Psoas muscle (tissue), 8 donors: ENCODE measurements around the gene ATP8A2. TPM values are rescaled to one million over a fixed set of nuclear protein-coding genes. Genes with fewer than 3 reads are reported as not detected.

Source experiments
- ATAC-seq, 4 donors: fragments of 200-7000 bp; cut with Tn5 transposase; one replicate each; pipeline ENCODE4 v1.9.1; 2020; ENCODE audit warnings: moderate library complexity in 3 of 4, mild to moderate bottlenecking in 2 of 4
- DNase-seq, 2 donors: peaks; one replicate each; pipeline ENCODE4 v3.0.0-alpha.2; 2020
- H3K27ac ChIP-seq: fragments of 200-600 bp; one replicate; pipeline ENCODE4 v1.8.0; 2022
- H3K27me3 ChIP-seq, 3 donors: fragments of 200-600 bp in 1 of 3; one replicate each; pipeline versions ENCODE4 v1.6.1 to v1.8.0; 2013 to 2022; ENCODE audit warnings: low read length in 2 of 3, mild to moderate bottlenecking in 2 of 3, moderate library complexity in 1 of 3; ENCODE audit not compliant: insufficient read depth in 3 of 3
- H3K36me3 ChIP-seq, 2 donors: fragments of 200-600 bp in 1 of 2; one replicate each; pipeline versions ENCODE4 v1.6.1 to v1.8.0; 2013 to 2022; ENCODE audit warnings: low read depth in 1 of 2, mild to moderate bottlenecking in 1 of 2, moderate library complexity in 1 of 2; ENCODE audit not compliant: insufficient read depth in 1 of 2
- H3K4me1 ChIP-seq: fragments of 200-600 bp; one replicate; pipeline ENCODE4 v1.8.0; 2022
- H3K4me3 ChIP-seq: fragments of 200-600 bp; one replicate; pipeline ENCODE4 v1.8.0; 2022; ENCODE audit warnings: mild to moderate bottlenecking
- H3K9me3 ChIP-seq: fragments of 200-600 bp; one replicate; pipeline ENCODE4 v1.8.0; 2022
- CTCF ChIP-seq: fragments of 200-600 bp; IDR thresholded peaks from one replicate; pipeline ENCODE4 v1.8.0; 2022; ENCODE audit warnings: antibody characterized with exemption
- WGBS, 3 donors: extraction: QIAGEN DNeasy Blood & Tissue Kit; methylation state at CpG; one replicate each; pipeline versions ENCODE4 v1.1.6 to v1.1.7; 2013; 5-methylcytosine and 5-hydroxymethylcytosine counted together
- intact Hi-C, 2 donors: fragments of 100-400 bp; cut with DNase I; formaldehyde crosslinking; loops; one replicate each; pipeline versions ENCODE4 v1.11.0 to v1.14.2; 2022
- polyA plus RNA-seq, 3 donors: library from polyadenylated mRNA; stranded (reverse); fragments of 200-250 nt; gene quantifications; one replicate each; pipeline ENCODE4 v1.2.3, GENCODE V29; 2013
- total RNA-seq, 4 donors: library from RNA; stranded (reverse); fragmentation: NEBNext Ultra II Directional in 2 of 4; extraction: Animal tissue kit (Norgen Biotek cat#: 25700) in 2 of 4; gene quantifications; one replicate each; pipeline versions ENCODE4 v1.2.1 to v1.2.4, GENCODE V29; 2021 to 2023
- donor health status: healthy with polysubstance abuse.
- donor health status: DM: no; HTN: no; CAD: no; lungs with moderate emphysema.
- donor health status: Bipolar disorder and iron deficiency.
- donor health status: healthy.
- donor health status: DM: yes; HTN: yes; CAD: no.
- donor health status: DM: no; HTN: no; CAD: no.
- donor health status: DM: no; HTN: no; CAD: no.
- donor health status: DM: yes; HTN: yes; CAD: no.

The ATP8A2 gene
- total and polyA plus RNA-seq, 7 donors = 0.02 to 0.22 (median 0.04) TPM; not detected in 2

GRCh38 chr13:25776722-25777121 is 404.9 kb downstream of the ATP8A2 start:
- TF ChIP-seq CTCF = no peak
- H3K9me3 ChIP-seq = no peaks in the 10 kb centered on the region
- intact Hi-C loops = no loop called here
- no peak overlapping the region for H3K4me3 ChIP-seq
- ATAC-seq (no peak), DNase-seq (no peak)
- 44 to 63% (median 47%) methylated on average over 7 of the region's 7 CpGs for WGBS, 3 donors
- peaks cover 0 to 2% (median 0%) of the 10 kb centered on the region in 3 donors for H3K27me3 ChIP-seq
- H3K27ac ChIP-seq = no peak overlapping the region
- peaks cover 15% of the 10 kb centered on the region for H3K4me1 ChIP-seq
- no peaks in the 10 kb centered on the region for H3K36me3 ChIP-seq

- ATAC-seq (no peak), DNase-seq (no peak)
- H3K4me3 ChIP-seq = no peak overlapping the region
- H3K27ac ChIP-seq = no peak overlapping the region
- H3K4me1 ChIP-seq = peaks cover 15% of the 10 kb centered on the region
- H3K36me3 ChIP-seq = no peaks in the 10 kb centered on the region
- peaks cover 0 to 2% (median 0%) of the 10 kb centered on the region in 3 donors for H3K27me3 ChIP-seq
- 95 to 99% (median 95%) methylated on average over 2 of the region's 2 CpGs for WGBS, 3 donors
- no peaks in the 10 kb centered on the region for H3K9me3 ChIP-seq
- intact Hi-C loops = no loop called here
- TF ChIP-seq CTCF = no peak
Observed at GRCh38 chr13:25777509-25777908, 405.7 kb downstream of the ATP8A2 start.

GRCh38 chr13:25778365-25778764 is 406.6 kb downstream of the ATP8A2 start:
- peaks cover 0 to 2% (median 0%) of the 10 kb centered on the region in 3 donors for H3K27me3 ChIP-seq
- ATAC-seq (no peak), DNase-seq (no peak)
- H3K36me3 ChIP-seq = no peaks in the 10 kb centered on the region
- peaks cover 17% of the 10 kb centered on the region for H3K4me1 ChIP-seq
- no peak overlapping the region for H3K27ac ChIP-seq
- 69 to 89% (median 76%) methylated on average over 7 of the region's 7 CpGs for WGBS, 3 donors
- H3K4me3 ChIP-seq = no peak overlapping the region
- intact Hi-C loops = no loop called here
- no peak for TF ChIP-seq CTCF
- H3K9me3 ChIP-seq = no peaks in the 10 kb centered on the region

- ATAC-seq = no peak
- Histone ChIP-seq H3K36me3 (no peaks in the 10 kb centered on the region), H3K4me1 (peaks cover 22% of the 10 kb centered on the region), H3K27ac (no peak overlapping the region), H3K27me3 (peaks cover 0 to 2% (median 0%) of the 10 kb centered on the region in 3 donors), H3K4me3 (no peak overlapping the region), H3K9me3 (no peaks in the 10 kb centered on the region)
- no peak for DNase-seq
- intact Hi-C loops = no loop called here
- WGBS, 3 donors = 65 to 73% (median 71%) methylated on average over 4 of the region's 4 CpGs
- no peak for TF ChIP-seq CTCF
Observed at GRCh38 chr13:25778808-25779305, 407.1 kb downstream of the ATP8A2 start.

GRCh38 chr13:25783076-25783475 is 411.3 kb downstream of the ATP8A2 start:
- no peaks in the 10 kb centered on the region for H3K36me3 ChIP-seq
- no peak for DNase-seq
- intact Hi-C loops = no loop called here
- 84 to 92% (median 92%) methylated on average over 2 of the region's 2 CpGs for WGBS, 3 donors
- H3K27ac ChIP-seq = peak overlapping the region; percentile 56
- ATAC-seq = no peak
- peaks cover 35% of the 10 kb centered on the region for H3K4me1 ChIP-seq
- no peak for TF ChIP-seq CTCF
- H3K4me3 ChIP-seq = no peak overlapping the region
- H3K9me3 ChIP-seq = no peaks in the 10 kb centered on the region
- no peaks in the 10 kb centered on the region for H3K27me3 ChIP-seq
